ENCODE data around the gene RCOR2. TPM values are rescaled to one million over a fixed set of nuclear protein-coding genes. Genes with fewer than 3 reads are reported as not detected.

The RCOR2 gene
- total RNA-seq, 1 donor from 2014 or later, result 18.8 TPM

DNA sequence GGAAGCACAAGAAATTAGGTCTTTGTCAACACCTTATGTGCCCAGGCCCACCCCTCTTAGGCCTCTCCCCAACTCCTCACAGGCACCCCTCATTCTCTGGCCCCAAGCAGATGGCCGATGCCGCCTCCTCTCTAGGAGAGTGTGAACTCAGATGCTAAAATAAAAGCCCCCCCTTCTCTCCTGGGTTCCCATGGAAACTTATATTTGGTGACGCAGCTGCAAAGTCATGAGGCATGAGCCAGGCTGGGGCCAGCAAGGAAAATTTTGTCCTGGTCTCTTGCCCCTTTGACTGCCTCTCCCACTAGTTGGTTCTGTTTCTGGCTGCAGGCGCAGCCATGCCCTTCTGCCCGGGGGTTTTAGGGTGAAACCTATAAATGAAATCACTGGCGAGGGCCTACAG, 11.8 kb downstream of the RCOR2 start:
- FAIRE-seq, result no peak
- H3K4me1 ChIP-seq (ENCODE audit: insufficient read depth, low read length), result no peaks in the 10 kb centered on the region
- H4K20me1 ChIP-seq (ENCODE audit: insufficient read depth, low read length), result peaks cover 32% of the 10 kb centered on the region
- no peak overlapping the region for H3K4me3 Mint-ChIP-seq (ENCODE audit: unreplicated experiment)
- no peaks in the 10 kb centered on the region for H3K9me3 Mint-ChIP-seq (ENCODE audit: unreplicated experiment)
- peaks cover 14% of the 10 kb centered on the region for H3K36me3 Mint-ChIP-seq (ENCODE audit: low read depth, unreplicated experiment)
- no peak overlapping the region for H3K9ac ChIP-seq (ENCODE audit: low read length)
- no peak for TF ChIP-seq EZH2 (IDR thresholded peaks at IDR 0.05; ENCODE audit: insufficient read depth, low read length)
- TF ChIP-seq, protein P1, sequence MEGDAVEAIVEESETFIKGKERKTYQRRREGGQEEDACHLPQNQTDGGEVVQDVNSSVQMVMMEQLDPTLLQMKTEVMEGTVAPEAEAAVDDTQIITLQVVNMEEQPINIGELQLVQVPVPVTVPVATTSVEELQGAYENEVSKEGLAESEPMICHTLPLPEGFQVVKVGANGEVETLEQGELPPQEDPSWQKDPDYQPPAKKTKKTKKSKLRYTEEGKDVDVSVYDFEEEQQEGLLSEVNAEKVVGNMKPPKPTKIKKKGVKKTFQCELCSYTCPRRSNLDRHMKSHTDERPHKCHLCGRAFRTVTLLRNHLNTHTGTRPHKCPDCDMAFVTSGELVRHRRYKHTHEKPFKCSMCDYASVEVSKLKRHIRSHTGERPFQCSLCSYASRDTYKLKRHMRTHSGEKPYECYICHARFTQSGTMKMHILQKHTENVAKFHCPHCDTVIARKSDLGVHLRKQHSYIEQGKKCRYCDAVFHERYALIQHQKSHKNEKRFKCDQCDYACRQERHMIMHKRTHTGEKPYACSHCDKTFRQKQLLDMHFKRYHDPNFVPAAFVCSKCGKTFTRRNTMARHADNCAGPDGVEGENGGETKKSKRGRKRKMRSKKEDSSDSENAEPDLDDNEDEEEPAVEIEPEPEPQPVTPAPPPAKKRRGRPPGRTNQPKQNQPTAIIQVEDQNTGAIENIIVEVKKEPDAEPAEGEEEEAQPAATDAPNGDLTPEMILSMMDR (IDR thresholded peaks at IDR 0.05; ENCODE audit: insufficient read depth, low read depth, low read length), result no peak
- no peak overlapping the region for H3K4me2 ChIP-seq (ENCODE audit: low read length)
- no peak overlapping the region for H3K27ac ChIP-seq (ENCODE audit: low read depth, low read length)
- no peak overlapping the region for H2AFZ ChIP-seq (ENCODE audit: low read depth, low read length)
- no peaks in the 10 kb centered on the region for H3K27me3 ChIP-seq (ENCODE audit: insufficient read depth, low read length)
- no peak overlapping the region for H3K27ac Mint-ChIP-seq (ENCODE audit: unreplicated experiment)
- peaks cover 14% of the 10 kb centered on the region for H3K36me3 ChIP-seq (ENCODE audit: insufficient read depth, low read length)
- no peak overlapping the region for H3K4me3 ChIP-seq (ENCODE audit: insufficient read depth, low read depth, low read length)
- no peaks in the 10 kb centered on the region for H3K9me3 ChIP-seq (ENCODE audit: insufficient read depth, low read depth, low read length)
- peaks cover 9% of the 10 kb centered on the region for H3K4me1 Mint-ChIP-seq (ENCODE audit: low read depth, unreplicated experiment)
- H3K27me3 Mint-ChIP-seq (ENCODE audit: low read depth, unreplicated experiment), result no peaks in the 10 kb centered on the region
- no peak for DNase-seq (ENCODE audit: low read depth)
- H3K79me2 ChIP-seq (ENCODE audit: insufficient read depth, low read length), result no peaks in the 10 kb centered on the region

DNA sequence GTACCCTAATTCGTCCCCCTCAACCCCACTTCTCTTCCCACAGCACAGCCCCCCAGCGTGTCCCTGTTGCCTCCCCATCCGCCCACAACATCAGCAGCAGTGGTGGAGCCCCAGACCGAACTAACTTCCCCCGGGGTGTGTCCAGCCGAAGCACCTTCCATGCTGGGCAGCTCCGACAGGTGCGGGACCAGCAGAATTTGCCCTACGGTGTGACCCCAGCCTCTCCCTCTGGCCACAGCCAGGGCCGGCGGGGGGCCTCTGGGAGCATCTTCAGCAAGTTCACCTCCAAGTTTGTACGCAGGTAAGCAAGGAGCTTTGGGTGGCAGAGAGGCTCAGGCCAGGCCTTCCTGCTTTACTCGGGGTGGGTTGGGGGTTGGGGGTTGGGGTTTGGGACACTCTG, 12.2 kb downstream of the RCOR2 start:
- no peak for TF ChIP-seq EZH2 (IDR thresholded peaks at IDR 0.05; ENCODE audit: insufficient read depth, low read length)
- TF ChIP-seq, protein P1 (IDR thresholded peaks at IDR 0.05; ENCODE audit: insufficient read depth, low read depth, low read length), result no peak
- Histone ChIP-seq H3K9ac (ENCODE audit: low read length) (no peak overlapping the region), H3K36me3 (ENCODE audit: insufficient read depth, low read length) (peaks cover 17% of the 10 kb centered on the region), H3K79me2 (ENCODE audit: insufficient read depth, low read length) (no peaks in the 10 kb centered on the region), H3K27ac (ENCODE audit: low read depth, low read length) (no peak overlapping the region), H3K4me3 (ENCODE audit: insufficient read depth, low read depth, low read length) (no peak overlapping the region), H3K4me2 (ENCODE audit: low read length) (no peak overlapping the region), H3K9me3 (ENCODE audit: insufficient read depth, low read depth, low read length) (no peaks in the 10 kb centered on the region), H3K4me1 (ENCODE audit: insufficient read depth, low read length) (no peaks in the 10 kb centered on the region), H4K20me1 (ENCODE audit: insufficient read depth, low read length) (peaks cover 28% of the 10 kb centered on the region), H2AFZ (ENCODE audit: low read depth, low read length) (no peak overlapping the region), H3K27me3 (ENCODE audit: insufficient read depth, low read length) (no peaks in the 10 kb centered on the region)
- H3K27ac Mint-ChIP-seq (ENCODE audit: unreplicated experiment), result no peak overlapping the region
- peaks cover 8% of the 10 kb centered on the region for H3K4me1 Mint-ChIP-seq (ENCODE audit: low read depth, unreplicated experiment)
- no peak for DNase-seq (ENCODE audit: low read depth)
- H3K4me3 Mint-ChIP-seq (ENCODE audit: unreplicated experiment), result no peak overlapping the region
- no peak for FAIRE-seq
- no peaks in the 10 kb centered on the region for H3K27me3 Mint-ChIP-seq (ENCODE audit: low read depth, unreplicated experiment)
- peaks cover 14% of the 10 kb centered on the region for H3K36me3 Mint-ChIP-seq (ENCODE audit: low read depth, unreplicated experiment)
- no peaks in the 10 kb centered on the region for H3K9me3 Mint-ChIP-seq (ENCODE audit: unreplicated experiment)

DNA sequence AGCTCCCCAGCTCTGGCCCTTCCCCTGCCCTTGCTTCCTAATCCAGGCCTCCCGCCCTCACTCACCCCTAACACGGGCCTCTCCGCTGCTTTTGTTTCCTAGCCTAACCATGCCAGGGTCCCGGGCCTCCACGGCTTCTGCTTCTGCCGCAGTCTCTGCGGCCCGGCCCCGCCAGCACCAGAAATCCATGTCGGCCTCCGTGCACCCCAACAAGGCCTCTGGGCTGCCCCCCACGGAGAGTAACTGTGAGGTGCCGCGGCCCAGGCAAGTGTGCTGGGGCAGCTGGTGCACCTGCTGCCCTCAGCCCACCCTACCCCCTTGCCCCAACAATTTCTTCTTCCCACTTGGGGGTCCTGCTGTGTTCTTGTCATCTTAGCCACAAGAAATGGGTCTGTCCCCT, 13.1 kb downstream of the RCOR2 start:
- H3K4me2 ChIP-seq (ENCODE audit: low read length), result no peak overlapping the region
- H4K20me1 ChIP-seq (ENCODE audit: insufficient read depth, low read length), result peaks cover 28% of the 10 kb centered on the region
- Mint-ChIP-seq H3K27ac (ENCODE audit: unreplicated experiment) (peak overlapping the region; percentile 29), H3K27me3 (ENCODE audit: low read depth, unreplicated experiment) (no peaks in the 10 kb centered on the region), H3K36me3 (ENCODE audit: low read depth, unreplicated experiment) (peaks cover 18% of the 10 kb centered on the region), H3K4me1 (ENCODE audit: low read depth, unreplicated experiment) (peaks cover 8% of the 10 kb centered on the region), H3K4me3 (ENCODE audit: unreplicated experiment) (peak overlapping the region; percentile 36), H3K9me3 (ENCODE audit: unreplicated experiment) (no peaks in the 10 kb centered on the region)
- FAIRE-seq, result no peak
- H3K4me3 ChIP-seq (ENCODE audit: insufficient read depth, low read depth, low read length), result no peak overlapping the region
- H3K36me3 ChIP-seq (ENCODE audit: insufficient read depth, low read length), result peaks cover 20% of the 10 kb centered on the region
- DNase-seq (ENCODE audit: low read depth), result no peak
- H3K9me3 ChIP-seq (ENCODE audit: insufficient read depth, low read depth, low read length), result no peaks in the 10 kb centered on the region
- no peaks in the 10 kb centered on the region for H3K27me3 ChIP-seq (ENCODE audit: insufficient read depth, low read length)
- no peak overlapping the region for H3K27ac ChIP-seq (ENCODE audit: low read depth, low read length)
- H2AFZ ChIP-seq (ENCODE audit: low read depth, low read length), result no peak overlapping the region
- no peak for TF ChIP-seq EZH2 (IDR thresholded peaks at IDR 0.05; ENCODE audit: insufficient read depth, low read length)
- TF ChIP-seq, protein P1 (IDR thresholded peaks at IDR 0.05; ENCODE audit: insufficient read depth, low read depth, low read length), result no peak
- H3K9ac ChIP-seq (ENCODE audit: low read length), result no peak overlapping the region
- no peaks in the 10 kb centered on the region for H3K79me2 ChIP-seq (ENCODE audit: insufficient read depth, low read length)
- no peaks in the 10 kb centered on the region for H3K4me1 ChIP-seq (ENCODE audit: insufficient read depth, low read length)

All from astrocyte (in vitro differentiated cells and primary cell).